Cardiac fibroblast (primary cell): Measurements from ENCODE around the gene RNF141.

Experiments
- DNase-seq, 2 donors: peaks; one replicate each; pipeline versions ENCODE4 v3.0.0 to v3.0.0-alpha.2; 2010; ENCODE audit warnings: low read depth in 2 of 2
- H3K4me3 ChIP-seq, 2 donors: replicated peaks in 1 of 2; 1 replicate in 1 of 2; 2 replicates in 1 of 2; pipeline ENCODE4 v1.5.1; 2011; ENCODE audit warnings: low read depth in 2 of 2, low read length in 2 of 2, mild to moderate bottlenecking in 2 of 2, moderate library complexity in 1 of 2
- CTCF ChIP-seq: IDR thresholded peaks from one replicate; pipeline ENCODE4 v1.5.1; 2011; ENCODE audit warnings: low read depth, mild to moderate bottlenecking, low read length, inconsistent platforms

The RNF141 gene

DNA sequence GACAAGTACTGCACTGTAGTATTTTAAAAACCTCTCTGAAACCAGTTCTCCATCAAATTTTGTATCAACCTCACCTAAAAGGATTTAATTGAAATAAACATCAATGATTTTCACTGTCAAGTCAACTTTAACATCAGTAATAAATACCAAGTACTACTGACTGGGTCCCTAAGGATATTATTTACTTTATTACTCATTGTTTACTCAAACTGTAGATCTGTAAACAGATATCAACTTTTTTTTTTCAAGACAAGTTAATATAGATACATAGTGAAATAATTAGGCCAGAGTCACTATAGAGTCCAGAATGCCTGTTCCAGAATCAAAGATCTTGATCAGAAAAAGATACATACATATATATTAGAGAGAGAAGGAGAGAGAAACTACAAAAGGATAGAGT lies 1.6 kb downstream of the RNF141 start:
- no peak for TF ChIP-seq CTCF
- no peak for DNase-seq
- no peak overlapping the region for H3K4me3 ChIP-seq

- DNase-seq: peak in 1 of 2 donors; percentile 27
- TF ChIP-seq CTCF: no peak
- H3K4me3 ChIP-seq: no peak overlapping the region
Measured at GRCh38 chr11:10538924-10539323, 2.1 kb downstream of the RNF141 start.

DNA sequence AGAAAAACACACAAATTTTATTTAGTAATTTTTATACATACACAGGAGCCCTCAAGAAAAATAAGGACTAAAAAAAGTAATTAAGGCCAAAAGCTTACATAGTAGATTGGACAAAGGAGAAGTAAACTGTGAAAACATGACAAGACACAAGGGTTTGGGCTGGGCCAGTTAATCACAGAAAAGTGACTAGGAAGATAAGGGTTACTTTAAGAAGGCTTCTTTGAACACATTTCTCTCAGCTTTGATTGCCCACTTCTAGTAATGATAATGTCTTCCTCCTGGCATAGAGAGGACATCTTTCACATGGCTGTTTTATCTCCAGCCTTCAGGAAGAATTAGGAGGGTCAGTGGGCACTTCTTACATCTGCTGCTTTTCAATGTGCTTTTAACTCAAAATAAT lies 3.4 kb downstream of the RNF141 start:
- DNase-seq: no peak
- TF ChIP-seq CTCF: no peak
- no peak overlapping the region for H3K4me3 ChIP-seq

DNA sequence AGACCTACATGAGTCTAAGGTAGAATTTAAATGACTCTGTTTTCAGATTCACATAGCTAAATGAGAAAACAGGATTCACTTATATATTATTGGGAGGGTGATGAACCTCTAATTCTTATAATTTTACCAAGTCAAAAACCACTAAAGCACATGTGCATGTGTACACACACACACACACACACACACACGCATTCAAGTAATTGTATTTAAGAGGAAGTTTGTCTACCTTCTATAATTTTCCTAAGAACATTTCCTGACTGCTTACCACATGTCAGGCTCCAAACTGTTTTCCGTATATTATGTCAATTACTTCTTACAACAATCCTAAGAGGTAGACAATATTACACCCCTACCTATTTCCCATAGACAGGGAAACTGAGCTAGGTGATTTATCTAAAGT lies 6.7 kb downstream of the RNF141 start:
- DNase-seq: no peak
- TF ChIP-seq CTCF: no peak
- no peak overlapping the region for H3K4me3 ChIP-seq

DNA sequence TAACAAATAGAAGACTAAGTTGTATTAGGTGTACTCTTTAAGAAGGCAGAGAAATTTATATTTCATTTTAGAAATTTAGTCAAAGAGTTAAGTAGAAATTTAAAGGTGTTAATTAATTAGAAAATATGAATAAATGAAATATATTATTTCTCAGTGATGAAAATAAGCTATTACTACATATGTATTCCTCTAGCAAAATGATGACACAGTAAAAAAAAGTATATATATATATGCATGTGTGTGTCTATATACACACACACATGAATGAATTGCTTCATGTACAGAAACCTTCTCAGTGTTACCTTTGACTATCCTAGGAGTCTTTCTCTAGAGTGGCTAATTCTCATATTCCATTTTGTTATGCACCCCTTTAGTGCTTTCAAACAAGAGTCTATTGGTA lies 7.7 kb downstream of the RNF141 start:
- no peak for DNase-seq
- H3K4me3 ChIP-seq: no peak overlapping the region
- no peak for TF ChIP-seq CTCF

- DNase-seq: no peak
- no peak overlapping the region for H3K4me3 ChIP-seq
- TF ChIP-seq CTCF: no peak
Measured at GRCh38 chr11:10532526-10532925, 8.5 kb downstream of the RNF141 start.

DNA sequence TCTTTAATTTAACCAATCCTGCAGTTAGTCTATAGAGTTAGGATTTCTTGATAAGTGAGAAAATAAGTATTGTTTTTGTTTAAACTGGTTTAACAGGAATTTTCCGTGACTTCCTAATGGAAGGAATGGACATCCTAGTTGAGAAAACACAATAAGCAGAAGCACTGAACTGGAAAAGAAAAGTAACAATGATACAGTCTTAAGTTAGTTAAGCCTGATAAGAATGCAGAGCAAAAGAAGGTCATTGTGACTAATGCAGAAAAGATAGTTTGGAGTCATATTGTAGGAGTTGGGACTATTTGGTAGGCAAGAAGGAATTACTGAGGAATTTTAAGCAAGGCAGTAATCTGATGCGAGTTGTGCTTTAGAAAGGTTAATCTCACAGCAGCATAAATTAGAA lies 11.7 kb downstream of the RNF141 start:
- TF ChIP-seq CTCF: no peak
- no peak for DNase-seq
- H3K4me3 ChIP-seq: no peak overlapping the region
